ENCODE results near the gene LGSN. TPM values are rescaled to one million over a fixed set of nuclear protein-coding genes. Genes with fewer than 3 reads are reported as not detected.
"Not testable (repeated sequence)": the region's sequence is repeated elsewhere in the genome, so short reads cannot be mapped to it uniquely, and the experiment has no call there.

LGSN gene
- total RNA-seq: not detected in 2 replicates

GRCh38 chr6:63319939-63320338 is at the start of gene LGSN:
Gene LGSN (minus strand): TSS chr6:63319983. CDS start chr6:63319943, 40 bp downstream.
- DNase-seq (ENCODE audit: low read depth in 2 of 2): no peak

GRCh38 chr6:63368347-63368746 is 48.6 kb upstream of the LGSN start:
- no peak for DNase-seq (ENCODE audit: low read depth in 2 of 2)

- DNase-seq (ENCODE audit: low read depth in 2 of 2): not testable (repeated sequence)
These were observed 42.8 kb upstream of the LGSN start for GRCh38 chr6:63362500-63363120.

GRCh38 chr6:63357384-63357783 is 37.6 kb upstream of the LGSN start:
- DNase-seq (ENCODE audit: low read depth in 2 of 2): not testable (repeated sequence)

- DNase-seq (ENCODE audit: low read depth in 2 of 2): no peak
These were observed 35.8 kb upstream of the LGSN start for GRCh38 chr6:63355632-63356031.

- DNase-seq (ENCODE audit: low read depth in 2 of 2): no peak
These were observed 33.5 kb upstream of the LGSN start for GRCh38 chr6:63353286-63353630.

- peak; percentile 1 to 20 for DNase-seq (ENCODE audit: low read depth in 2 of 2)
These were observed 32.9 kb upstream of the LGSN start for GRCh38 chr6:63352544-63353285.

GRCh38 chr6:63352069-63352543 is 32.3 kb upstream of the LGSN start:
- peak; percentile 23 to 58 for DNase-seq (ENCODE audit: low read depth in 2 of 2)

- peak in 1 of 2 donors; percentile 43 for DNase-seq (ENCODE audit: low read depth in 2 of 2)
These were observed 29.6 kb upstream of the LGSN start for GRCh38 chr6:63349401-63349800.

GRCh38 chr6:63348836-63349235 is 29.1 kb upstream of the LGSN start:
- DNase-seq (ENCODE audit: low read depth in 2 of 2): peak in 1 of 2 donors; percentile 12

- peak in 1 of 2 donors; percentile 64 for DNase-seq (ENCODE audit: low read depth in 2 of 2)
These were observed 27.8 kb upstream of the LGSN start for GRCh38 chr6:63347599-63347998.

- DNase-seq (ENCODE audit: low read depth in 2 of 2): no peak
These were observed 26.5 kb upstream of the LGSN start for GRCh38 chr6:63346217-63346835.

- no peak for DNase-seq (ENCODE audit: low read depth in 2 of 2)
These were observed 20.6 kb upstream of the LGSN start for GRCh38 chr6:63340351-63340750.

GRCh38 chr6:63334652-63335051 is 14.9 kb upstream of the LGSN start:
- not testable (repeated sequence) for DNase-seq (ENCODE audit: low read depth in 2 of 2)

- no peak for DNase-seq (ENCODE audit: low read depth in 2 of 2)
These were observed 13.7 kb upstream of the LGSN start for GRCh38 chr6:63333440-63333839.

- DNase-seq (ENCODE audit: low read depth in 2 of 2): not testable (repeated sequence)
These were observed 6.8 kb upstream of the LGSN start for GRCh38 chr6:63326630-63327029.

GRCh38 chr6:63322981-63323380 is 3.2 kb upstream of the LGSN start:
- no peak for DNase-seq (ENCODE audit: low read depth in 2 of 2)

GRCh38 chr6:63321821-63322220 is 2.0 kb upstream of the LGSN start:
- no peak for DNase-seq (ENCODE audit: low read depth in 2 of 2)

- DNase-seq (ENCODE audit: low read depth in 2 of 2): no peak
These were observed 2.1 kb downstream of the LGSN start for GRCh38 chr6:63317641-63318040.

GRCh38 chr6:63316113-63316512 is 3.7 kb downstream of the LGSN start:
- no peak for DNase-seq (ENCODE audit: low read depth in 2 of 2)

GRCh38 chr6:63313111-63313510 is 6.7 kb downstream of the LGSN start:
- no peak for DNase-seq (ENCODE audit: low read depth in 2 of 2)

- DNase-seq (ENCODE audit: low read depth in 2 of 2): peak; percentile 30 to 47
These were observed 12.1 kb downstream of the LGSN start for GRCh38 chr6:63307581-63308246.

Measured in dermis microvascular lymphatic vessel endothelial cell (primary cell).